ENCODE measurements around the gene DUSP22.

- TF ChIP-seq POLR2A (IDR thresholded peaks at IDR 0.05; ENCODE audit: low read length) = no peak
- TF ChIP-seq GATA1 (IDR thresholded peaks at IDR 0.05; ENCODE audit: low read depth, low read length) = no peak
These were observed 105.3 kb downstream of the DUSP22 start for GRCh38 chr6:397604-398003.
